ENCODE measurements around the gene AGA. TPM values are rescaled to one million over a fixed set of nuclear protein-coding genes. Genes with fewer than 3 reads are reported as not detected.

Gene AGA
- 20.6 and 37.0 TPM in 2 replicates for total RNA-seq

GRCh38 chr4:177441803-177442622 is at the start of gene AGA:
AGA (minus strand) TSS chr4:177442437; CDS start chr4:177442375, 62 bp downstream.

Other genes with a start within 250 kb of the AGA start
- 3.8 and 6.2 TPM in 2 replicates for gene NEIL3, start 132.6 kb downstream of the AGA start, total RNA-seq